OCI-LY1 (cell line): ENCODE data around the gene KRT4.

Experiments
- H2AFZ ChIP-seq: fragments of 200-600 bp; sonication (generic), shearing (Covaris generic); 2 replicates; pipeline ENCODE4 v1.6.0; 2014; ENCODE audit warnings: antibody characterized with exemption, mild to moderate bottlenecking, low read length
- H3F3A ChIP-seq: fragments of 200-600 bp; sonication (generic), shearing (Covaris generic); 2 replicates; pipeline ENCODE4 v1.6.0; 2014; ENCODE audit warnings: mild to moderate bottlenecking, antibody characterized with exemption, low read length, moderate library complexity; ENCODE audit not compliant: insufficient read depth
- H3K27ac ChIP-seq: fragments of 200-600 bp; sonication (generic); 2 replicates; pipeline ENCODE4 v1.5.1; 2014; ENCODE audit warnings: low read length, mixed run types, mild to moderate bottlenecking, low read depth; ENCODE audit not compliant: poor library complexity, severe bottlenecking
- H3K27me3 ChIP-seq: fragments of 200-600 bp; sonication (generic); 2 replicates; pipeline ENCODE4 v1.6.0; 2014; ENCODE audit warnings: antibody characterized with exemption, mild to moderate bottlenecking, low read length, moderate library complexity; ENCODE audit not compliant: insufficient read depth
- H3K36me3 ChIP-seq: fragments of 200-600 bp; sonication (generic); 2 replicates; pipeline ENCODE4 v1.6.1; 2014; ENCODE audit warnings: mild to moderate bottlenecking, antibody characterized with exemption, low read length, moderate library complexity, mixed read lengths; ENCODE audit not compliant: insufficient read depth
- H3K4me1 ChIP-seq: fragments of 200-600 bp; sonication (generic); 2 replicates; pipeline ENCODE4 v1.5.1; 2014; ENCODE audit warnings: mild to moderate bottlenecking, low read length, moderate library complexity; ENCODE audit not compliant: insufficient read depth, severe bottlenecking
- H3K4me2 ChIP-seq: fragments of 200-600 bp; sonication (generic), shearing (Covaris generic); 2 replicates; pipeline ENCODE4 v1.6.1; 2014; ENCODE audit warnings: low read length
- H3K4me3 ChIP-seq: fragments of 200-600 bp; sonication (generic); 2 replicates; pipeline ENCODE4 v1.5.1; 2014; ENCODE audit warnings: low read length, low read depth, mild to moderate bottlenecking, mixed read lengths; ENCODE audit not compliant: poor library complexity, severe bottlenecking
- H3K79me2 ChIP-seq: fragments of 200-600 bp; shearing (Covaris generic); 2 replicates; pipeline ENCODE4 v1.6.1; 2016; ENCODE audit warnings: mixed run types, low read length, mixed read lengths; ENCODE audit not compliant: insufficient read depth
- H3K9ac ChIP-seq: fragments of 200-600 bp; sonication (generic), shearing (Covaris generic); 2 replicates; pipeline ENCODE4 v1.6.1; 2014; ENCODE audit warnings: mild to moderate bottlenecking, low read length, mixed read lengths
- H3K9me2 ChIP-seq: fragments of 200-600 bp; sonication (generic), shearing (Covaris generic); 2 replicates; pipeline ENCODE4 v1.6.1; 2014; ENCODE audit warnings: low read depth, mild to moderate bottlenecking, low read length, mixed read lengths
- H3K9me3 ChIP-seq: fragments of 200-600 bp; shearing (Covaris generic); 2 replicates; pipeline ENCODE4 v1.6.1; 2014; ENCODE audit warnings: low read length, mixed read lengths
- H4K20me1 ChIP-seq: fragments of 200-600 bp; sonication (generic), shearing (Covaris generic); 2 replicates; pipeline ENCODE4 v1.6.0; 2016; ENCODE audit warnings: mild to moderate bottlenecking, low read length; ENCODE audit not compliant: insufficient read depth
- EZH2 ChIP-seq: fragments of 200-600 bp; sonication (generic), shearing (Covaris generic); IDR thresholded peaks from 2 replicates; pipeline ENCODE4 v1.8.0; 2017; ENCODE audit warnings: borderline replicate concordance, mixed run types, mild to moderate bottlenecking, antibody characterized with exemption, low read length, moderate library complexity, mixed read lengths
- TF ChIP-seq, protein P1 (sequence below): fragments of 200-600 bp; sonication (generic), shearing (Covaris generic); IDR thresholded peaks from 2 replicates; pipeline ENCODE4 v1.5.1; 2017; ENCODE audit warnings: mild to moderate bottlenecking, antibody characterized with exemption, low read length, moderate library complexity, mixed read lengths

KRT4 gene

DNA sequence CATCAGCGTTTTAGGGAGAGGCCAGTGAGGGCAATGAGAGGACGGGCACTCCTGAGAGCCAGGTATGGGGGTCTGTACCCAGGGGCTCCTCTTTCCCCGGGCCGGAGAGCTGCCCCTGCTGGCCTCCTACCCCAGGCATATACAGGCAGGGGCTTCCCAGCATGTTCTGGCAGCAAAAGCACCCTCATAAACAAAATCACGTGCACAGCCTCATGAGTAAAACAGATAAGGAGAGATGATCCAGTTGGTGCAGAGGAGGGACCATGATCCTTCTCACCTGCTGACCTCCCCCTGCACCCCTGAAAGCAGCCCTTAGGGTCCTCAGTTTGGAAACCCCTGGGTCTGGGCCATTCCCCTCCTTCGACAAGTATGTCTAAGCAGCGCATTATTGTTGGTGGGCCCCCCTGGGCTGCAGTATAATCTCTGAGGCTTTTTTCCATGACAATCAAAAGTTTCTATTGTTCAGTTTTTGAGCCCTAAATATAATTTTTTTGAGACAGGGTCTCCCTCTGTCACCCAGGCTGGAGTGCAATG, 5.0 kb upstream of the KRT4 start:
- H3K9me2 ChIP-seq: no peaks in the 10 kb centered on the region
- no peak overlapping the region for H3K9ac ChIP-seq
- TF ChIP-seq, protein P1, sequence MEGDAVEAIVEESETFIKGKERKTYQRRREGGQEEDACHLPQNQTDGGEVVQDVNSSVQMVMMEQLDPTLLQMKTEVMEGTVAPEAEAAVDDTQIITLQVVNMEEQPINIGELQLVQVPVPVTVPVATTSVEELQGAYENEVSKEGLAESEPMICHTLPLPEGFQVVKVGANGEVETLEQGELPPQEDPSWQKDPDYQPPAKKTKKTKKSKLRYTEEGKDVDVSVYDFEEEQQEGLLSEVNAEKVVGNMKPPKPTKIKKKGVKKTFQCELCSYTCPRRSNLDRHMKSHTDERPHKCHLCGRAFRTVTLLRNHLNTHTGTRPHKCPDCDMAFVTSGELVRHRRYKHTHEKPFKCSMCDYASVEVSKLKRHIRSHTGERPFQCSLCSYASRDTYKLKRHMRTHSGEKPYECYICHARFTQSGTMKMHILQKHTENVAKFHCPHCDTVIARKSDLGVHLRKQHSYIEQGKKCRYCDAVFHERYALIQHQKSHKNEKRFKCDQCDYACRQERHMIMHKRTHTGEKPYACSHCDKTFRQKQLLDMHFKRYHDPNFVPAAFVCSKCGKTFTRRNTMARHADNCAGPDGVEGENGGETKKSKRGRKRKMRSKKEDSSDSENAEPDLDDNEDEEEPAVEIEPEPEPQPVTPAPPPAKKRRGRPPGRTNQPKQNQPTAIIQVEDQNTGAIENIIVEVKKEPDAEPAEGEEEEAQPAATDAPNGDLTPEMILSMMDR: no peak
- TF ChIP-seq EZH2: no peak
- H4K20me1 ChIP-seq: no peaks in the 10 kb centered on the region
- H3K27me3 ChIP-seq: peaks cover 5% of the 10 kb centered on the region; the same call in 1 of the 2 replicates
- H3K4me3 ChIP-seq: no peak overlapping the region
- no peak overlapping the region for H3K4me2 ChIP-seq
- H3K36me3 ChIP-seq: no peaks in the 10 kb centered on the region
- no peaks in the 10 kb centered on the region for H3K79me2 ChIP-seq
- no peak overlapping the region for H2AFZ ChIP-seq
- no peak overlapping the region for H3K27ac ChIP-seq
- H3F3A ChIP-seq: no peaks in the 10 kb centered on the region
- no peaks in the 10 kb centered on the region for H3K4me1 ChIP-seq
- H3K9me3 ChIP-seq: no peaks in the 10 kb centered on the region

DNA sequence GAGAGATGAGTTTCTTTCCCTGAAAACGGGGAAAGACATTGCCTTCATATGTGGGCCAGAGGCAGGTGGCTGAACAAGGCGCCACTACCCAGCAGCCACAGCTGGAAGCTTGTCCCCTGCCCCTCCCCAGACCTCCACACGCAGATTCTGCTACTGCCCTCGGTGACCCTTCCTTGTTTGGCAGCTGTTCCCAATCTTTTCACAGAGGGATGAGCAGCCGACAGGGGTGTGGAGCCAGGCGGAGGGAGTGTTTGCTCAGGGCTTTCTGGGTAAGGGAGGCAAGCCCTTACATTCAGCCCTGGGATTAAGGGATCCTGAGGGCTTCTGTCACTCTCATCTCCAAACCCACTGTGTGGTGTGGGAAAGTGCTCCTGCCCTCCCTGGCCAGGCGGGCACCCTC, 4.5 kb upstream of the KRT4 start:
- TF ChIP-seq, protein P1: no peak
- no peak for TF ChIP-seq EZH2
- H3K9ac ChIP-seq: no peak overlapping the region
- no peaks in the 10 kb centered on the region for H3K9me3 ChIP-seq
- peaks cover 5% of the 10 kb centered on the region; the same call in 1 of the 2 replicates for H3K27me3 ChIP-seq
- H3K79me2 ChIP-seq: no peaks in the 10 kb centered on the region
- H3K4me2 ChIP-seq: no peak overlapping the region
- no peaks in the 10 kb centered on the region for H3K4me1 ChIP-seq
- no peaks in the 10 kb centered on the region for H3K36me3 ChIP-seq
- H3K9me2 ChIP-seq: no peaks in the 10 kb centered on the region
- H3K27ac ChIP-seq: no peak overlapping the region
- H3K4me3 ChIP-seq: no peak overlapping the region
- H3F3A ChIP-seq: no peaks in the 10 kb centered on the region
- H2AFZ ChIP-seq: no peak overlapping the region
- no peaks in the 10 kb centered on the region for H4K20me1 ChIP-seq

DNA sequence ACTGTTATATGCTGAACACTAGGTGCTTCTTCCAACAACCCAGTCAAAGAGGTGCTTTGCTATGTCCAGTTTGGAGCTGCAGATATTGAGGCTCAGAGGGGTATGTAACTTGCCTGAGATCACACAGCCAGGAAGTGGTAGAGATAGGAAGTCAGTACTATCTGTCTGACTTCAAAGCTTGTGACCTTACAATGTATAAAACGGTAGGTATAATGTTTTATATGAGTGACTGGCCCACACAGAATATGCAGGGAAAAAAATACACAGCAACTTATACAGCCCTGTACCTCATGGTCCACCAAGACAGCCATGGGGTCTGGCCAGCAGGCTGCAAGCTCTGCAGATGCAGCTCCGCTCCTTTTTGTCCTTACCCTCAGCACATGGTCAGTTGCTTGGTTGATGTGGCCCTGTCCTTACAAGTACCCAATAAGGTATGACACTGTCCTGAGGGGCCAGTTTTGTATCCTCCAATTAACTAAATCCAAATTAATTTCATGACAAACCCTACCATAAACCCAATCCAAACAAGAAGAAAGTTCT, 3.9 kb upstream of the KRT4 start:
- Histone ChIP-seq H3K36me3 (no peaks in the 10 kb centered on the region), H3K9me2 (no peaks in the 10 kb centered on the region), H4K20me1 (no peaks in the 10 kb centered on the region), H3K79me2 (no peaks in the 10 kb centered on the region), H3K4me1 (no peaks in the 10 kb centered on the region), H2AFZ (no peak overlapping the region), H3K27me3 (peaks cover 5% of the 10 kb centered on the region; the same call in 1 of the 2 replicates), H3F3A (no peaks in the 10 kb centered on the region), H3K9ac (no peak overlapping the region), H3K27ac (no peak overlapping the region), H3K4me2 (no peak overlapping the region), H3K9me3 (no peaks in the 10 kb centered on the region), H3K4me3 (no peak overlapping the region)
- TF ChIP-seq, protein P1: no peak
- no peak for TF ChIP-seq EZH2
